IPS DF 6.9 (cell line): ENCODE results near the gene ANKRD2.

Source experiments
- DNase-seq: peaks from one replicate; pipeline ENCODE4 v3.0.0-alpha.2; 2013; ENCODE audit warnings: low read depth, low spot score
- H3K27ac ChIP-seq: one replicate; pipeline ENCODE4 v1.5.1; 2013; ENCODE audit warnings: low read length, control low read depth
- H3K27me3 ChIP-seq: 2 replicates; pipeline ENCODE4 v1.6.1; 2013; ENCODE audit warnings: mild to moderate bottlenecking, low read length; ENCODE audit not compliant: control insufficient read depth, insufficient read depth
- H3K36me3 ChIP-seq: 2 replicates; pipeline ENCODE4 v1.6.1; 2013; ENCODE audit warnings: low read length; ENCODE audit not compliant: control insufficient read depth, insufficient read depth
- H3K4me1 ChIP-seq: 2 replicates; pipeline ENCODE4 v1.6.1; 2013; ENCODE audit warnings: low read length; ENCODE audit not compliant: control insufficient read depth, insufficient read depth
- H3K4me3 ChIP-seq: 2 replicates; pipeline ENCODE4 v1.5.1; 2013; ENCODE audit warnings: mild to moderate bottlenecking, low read length
- H3K9me3 ChIP-seq: 2 replicates; pipeline ENCODE4 v1.6.1; 2013; ENCODE audit warnings: low read length, inconsistent platforms; ENCODE audit not compliant: control insufficient read depth, insufficient read depth
- WGBS: extraction: QIAGEN DNeasy Blood & Tissue Kit; methylation state at CpG from one replicate; pipeline ENCODE4 v1.1.7; 2013; ENCODE audit warnings: mixed read lengths, missing lambda C conversion rate; ENCODE audit not compliant: insufficient read length, insufficient coverage; 5-methylcytosine and 5-hydroxymethylcytosine counted together

ANKRD2 gene

GRCh38 chr10:97618733-97619132 lies 46.2 kb downstream of the ANKRD2 start:
- Histone ChIP-seq H3K4me3 (no peak overlapping the region), H3K9me3 (no peaks in the 10 kb centered on the region), H3K27ac (no peak overlapping the region), H3K27me3 (no peaks in the 10 kb centered on the region), H3K4me1 (no peaks in the 10 kb centered on the region), H3K36me3 (no peaks in the 10 kb centered on the region)
- no CpG with 5 or more reads among the region's 4 CpGs for WGBS
- DNase-seq, result no peak

GRCh38 chr10:97623277-97623676 lies 50.7 kb downstream of the ANKRD2 start:
- Histone ChIP-seq H3K4me3 (no peak overlapping the region), H3K27ac (no peak overlapping the region), H3K36me3 (no peaks in the 10 kb centered on the region), H3K4me1 (no peaks in the 10 kb centered on the region), H3K27me3 (no peaks in the 10 kb centered on the region), H3K9me3 (no peaks in the 10 kb centered on the region)
- no peak for DNase-seq
- no CpG with 5 or more reads among the region's 1 CpG for WGBS

- WGBS, result no CpG with 5 or more reads among the region's 4 CpGs
- Histone ChIP-seq H3K27ac (no peak overlapping the region), H3K9me3 (no peaks in the 10 kb centered on the region), H3K36me3 (no peaks in the 10 kb centered on the region), H3K4me3 (no peak overlapping the region), H3K27me3 (no peaks in the 10 kb centered on the region), H3K4me1 (no peaks in the 10 kb centered on the region)
- DNase-seq, result no peak
These were observed 55.2 kb downstream of the ANKRD2 start for GRCh38 chr10:97627731-97628130.

- Histone ChIP-seq H3K27ac (no peak overlapping the region), H3K9me3 (no peaks in the 10 kb centered on the region), H3K27me3 (no peaks in the 10 kb centered on the region), H3K36me3 (no peaks in the 10 kb centered on the region), H3K4me1 (no peaks in the 10 kb centered on the region), H3K4me3 (no peak overlapping the region)
- DNase-seq, result no peak
- no CpG with 5 or more reads among the region's 3 CpGs for WGBS
These were observed 55.6 kb downstream of the ANKRD2 start for GRCh38 chr10:97628228-97628627.

GRCh38 chr10:97629289-97629688 lies 56.7 kb downstream of the ANKRD2 start:
- Histone ChIP-seq H3K27ac (no peak overlapping the region), H3K36me3 (no peaks in the 10 kb centered on the region), H3K27me3 (no peaks in the 10 kb centered on the region), H3K4me1 (no peaks in the 10 kb centered on the region), H3K4me3 (no peak overlapping the region), H3K9me3 (no peaks in the 10 kb centered on the region)
- WGBS, result no CpG with 5 or more reads among the region's 5 CpGs
- no peak for DNase-seq

- no peaks in the 10 kb centered on the region for H3K27me3 ChIP-seq
- no peak overlapping the region for H3K4me3 ChIP-seq
- no peaks in the 10 kb centered on the region for H3K36me3 ChIP-seq
- H3K4me1 ChIP-seq, result no peaks in the 10 kb centered on the region
- no peaks in the 10 kb centered on the region for H3K9me3 ChIP-seq
- DNase-seq, result no peak
- H3K27ac ChIP-seq, result no peak overlapping the region
These were observed 58.5 kb downstream of the ANKRD2 start for GRCh38 chr10:97631098-97631497.

- Histone ChIP-seq H3K4me1 (no peaks in the 10 kb centered on the region), H3K36me3 (no peaks in the 10 kb centered on the region), H3K4me3 (peak within 1 kb of the TSS; percentile 58), H3K27ac (no peak within 1 kb of the TSS), H3K27me3 (no peaks in the 10 kb centered on the region), H3K9me3 (no peaks in the 10 kb centered on the region)
- no CpG with 5 or more reads among the region's 62 CpGs for WGBS
- DNase-seq, result peak; percentile 90
These were observed 60.6 kb downstream of the ANKRD2 start, which contains the start of gene MORN4 for GRCh38 chr10:97632949-97633884. Gene MORN4, minus strand, starts transcription at chr10:97633500. Its CDS starts 13,847 bp downstream, at chr10:97619653.
